RPMI8226 (cell line): ENCODE measurements around the gene KRT17.
A peak's percentile ranks its signal among the peaks of the same experiment; 100 is the strongest.

Experiments used
- DNase-seq: peaks from one replicate; pipeline ENCODE4 v3.0.0-alpha.2; 2015

The KRT17 gene

DNA sequence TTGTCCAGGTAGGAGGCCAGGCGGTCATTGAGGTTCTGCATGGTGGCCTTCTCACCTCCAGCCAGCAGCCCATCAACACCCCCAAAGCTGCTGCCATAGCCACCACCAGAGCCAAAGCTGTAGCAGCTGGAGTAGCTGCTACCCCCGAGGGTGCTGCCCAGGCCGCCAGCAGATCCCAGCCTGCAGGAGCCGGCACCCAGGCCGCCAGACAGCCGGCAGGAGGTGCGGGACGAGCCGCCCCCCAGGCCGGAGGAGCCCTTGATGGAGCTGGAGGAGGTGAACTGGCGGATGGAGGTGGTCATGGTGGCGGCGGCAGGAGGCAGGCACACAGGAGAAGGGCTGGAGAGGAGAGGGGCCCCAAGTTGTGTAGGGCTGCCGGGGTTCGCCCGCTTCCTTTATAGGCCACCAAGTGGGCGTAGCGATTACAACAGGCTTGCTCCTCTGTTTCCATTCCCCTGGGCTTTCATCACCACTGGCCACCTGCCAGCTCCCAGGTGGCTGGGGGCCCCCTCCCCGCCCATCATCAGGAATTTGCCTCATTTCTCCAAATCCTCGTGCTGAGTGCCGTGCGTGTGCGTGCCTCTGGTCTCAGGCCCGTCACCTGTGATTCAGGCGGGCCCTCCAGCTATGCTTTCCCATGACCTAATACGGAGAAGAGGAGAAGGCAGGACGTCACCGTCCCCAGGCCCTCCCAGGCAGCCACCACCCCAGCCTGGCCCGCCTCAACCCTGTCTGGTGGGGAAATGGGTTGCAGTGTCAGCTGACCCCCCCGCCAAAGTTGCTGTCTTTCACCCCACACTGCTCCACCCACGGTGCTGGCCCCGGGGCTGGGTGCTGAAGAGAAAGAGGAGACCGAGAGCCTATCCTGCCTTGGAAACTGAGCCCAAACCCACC, at the start of gene KRT17:
Gene KRT17, minus strand, starts transcription at position 368 of the 894 bp plus-strand sequence. Its CDS starts 66 bp downstream, at position 302.
- peak; percentile 60 for DNase-seq

DNA sequence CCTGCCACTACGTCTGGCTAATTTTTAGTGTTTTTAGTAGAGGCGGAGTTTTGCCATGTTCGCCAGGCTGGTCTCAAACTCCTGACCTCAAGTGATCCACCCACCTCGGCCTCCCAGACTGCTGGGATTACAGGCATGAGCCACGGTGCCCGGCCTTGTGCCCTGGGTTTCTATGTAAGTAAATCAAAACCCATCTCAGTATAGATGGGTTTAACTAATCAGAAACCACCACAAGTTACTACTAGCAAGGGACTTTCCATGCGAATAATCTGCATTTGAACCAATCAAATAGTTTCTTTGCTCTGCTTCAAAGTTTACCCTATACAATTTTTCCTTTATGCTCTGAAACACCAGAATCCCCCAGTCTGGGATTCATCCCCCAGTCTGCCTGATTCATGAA, 47.8 kb upstream of the KRT17 start:
- no peak for DNase-seq

DNA sequence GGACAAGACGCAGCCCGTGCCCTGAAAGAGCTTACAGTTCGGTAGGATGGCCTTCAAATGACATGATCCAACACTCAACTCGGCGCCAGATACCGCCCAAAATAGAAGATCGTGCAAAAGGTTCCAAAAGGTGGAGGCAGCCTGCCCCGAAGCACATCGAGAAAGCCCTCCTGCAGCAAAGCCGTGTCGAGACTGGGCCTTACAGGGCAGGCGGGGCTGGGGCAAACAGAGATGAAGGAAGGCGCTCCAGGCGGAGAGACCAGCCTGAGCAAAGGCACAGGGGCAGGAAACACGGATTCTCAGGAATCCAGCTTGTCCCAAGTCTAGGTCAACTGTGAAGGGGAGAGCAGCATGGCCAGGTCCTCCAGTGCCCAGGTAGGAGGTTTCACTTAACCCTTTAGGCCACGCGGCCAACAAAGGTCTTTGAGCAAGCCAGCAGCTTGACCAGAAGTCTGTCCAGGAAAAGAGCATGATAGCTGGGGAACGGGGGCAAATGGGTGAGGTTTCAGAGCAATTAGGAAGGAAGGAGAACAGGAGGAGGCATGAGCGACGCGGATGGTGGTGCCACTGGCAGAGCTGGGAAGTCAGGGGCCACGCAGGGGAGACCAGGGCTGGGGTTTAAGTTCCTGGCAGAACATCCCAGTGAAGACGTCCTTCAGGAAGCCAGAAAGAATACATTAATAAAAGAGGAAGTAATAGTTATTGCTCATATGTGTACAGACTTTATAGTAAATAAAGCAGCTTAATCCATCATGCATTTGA, 43.1 kb upstream of the KRT17 start:
- DNase-seq = no peak

DNA sequence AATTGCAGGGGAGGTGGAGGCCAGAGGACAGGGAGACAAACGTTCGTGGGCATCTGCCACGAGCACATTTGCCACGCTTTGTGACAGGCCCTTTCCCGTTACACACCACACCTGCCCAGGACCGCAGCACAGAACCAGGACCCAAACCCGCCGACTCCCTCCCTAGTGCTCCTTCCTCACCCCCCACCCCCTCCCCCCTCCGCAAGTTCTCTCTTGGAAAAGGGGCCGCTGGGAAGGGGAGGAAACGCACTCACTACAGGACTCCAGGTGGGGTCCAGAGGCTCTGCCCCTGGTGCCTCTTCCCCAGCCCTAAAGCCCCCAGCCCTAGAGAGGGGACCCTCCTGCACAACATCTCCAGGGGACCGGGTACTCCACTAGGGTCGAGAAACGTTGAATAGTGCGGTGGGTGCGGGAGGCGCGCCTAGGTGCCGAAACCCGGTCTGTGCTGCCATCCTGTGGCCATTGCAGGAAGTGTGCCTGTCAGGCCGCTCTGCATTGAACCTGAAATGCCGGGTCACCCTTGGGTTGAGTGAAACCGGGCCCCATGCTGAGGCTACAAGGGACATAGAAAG, 42.4 kb upstream of the KRT17 start:
- DNase-seq = peak; percentile 91

DNA sequence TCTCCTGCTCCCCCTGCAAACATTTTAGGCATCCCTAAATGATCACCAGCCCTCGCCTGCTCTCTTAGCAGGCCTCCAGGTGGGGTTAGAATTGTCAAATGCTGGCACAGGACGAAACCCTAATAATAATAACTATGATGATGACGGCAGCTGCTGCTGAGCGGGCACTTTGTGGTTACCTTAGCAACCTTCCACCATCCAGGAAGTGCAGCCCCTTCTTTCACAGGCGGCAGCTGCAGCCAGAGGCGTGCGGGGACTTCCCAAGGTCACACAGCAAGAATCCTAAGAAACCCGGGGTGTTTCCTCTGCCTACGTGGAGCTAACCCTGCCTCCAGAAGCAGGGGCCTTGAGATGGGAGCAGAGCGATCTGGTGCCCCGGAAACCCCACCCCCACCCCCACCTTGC, 41.9 kb upstream of the KRT17 start:
- DNase-seq = peak; percentile 89

DNA sequence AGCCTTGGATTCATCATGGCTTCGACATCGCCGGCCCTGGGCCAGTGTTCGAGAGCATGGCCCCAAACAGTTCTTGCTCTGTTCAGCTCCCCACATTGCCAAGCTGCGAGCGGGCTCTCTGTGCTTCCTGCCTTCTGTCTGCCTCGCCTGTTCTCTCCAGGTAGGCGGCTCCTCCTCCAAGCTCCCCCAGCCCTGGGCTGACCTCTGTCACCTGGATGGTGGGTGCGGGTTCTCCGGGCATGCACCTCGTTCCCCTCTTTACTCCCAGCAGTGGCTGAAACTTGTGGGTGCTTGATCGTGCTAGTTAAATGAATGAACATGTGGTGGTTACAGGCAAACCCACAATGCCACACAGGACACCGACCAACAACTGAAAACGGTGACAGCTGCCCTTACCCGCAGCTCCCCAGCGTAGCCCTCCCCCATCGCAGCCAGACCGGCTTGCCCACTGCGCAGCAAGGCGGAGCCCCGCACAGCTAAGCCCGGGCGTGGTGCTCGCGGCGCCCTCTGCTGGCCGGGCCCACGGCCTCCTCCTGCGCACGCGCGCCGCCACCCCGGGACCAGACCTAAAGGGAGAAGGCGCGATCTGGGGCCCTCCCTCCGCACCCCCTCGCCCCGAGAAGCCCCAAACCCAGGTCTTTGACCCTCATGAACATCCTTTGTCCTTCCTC, 41.3 kb upstream of the KRT17 start:
- DNase-seq = peak; percentile 97

DNA sequence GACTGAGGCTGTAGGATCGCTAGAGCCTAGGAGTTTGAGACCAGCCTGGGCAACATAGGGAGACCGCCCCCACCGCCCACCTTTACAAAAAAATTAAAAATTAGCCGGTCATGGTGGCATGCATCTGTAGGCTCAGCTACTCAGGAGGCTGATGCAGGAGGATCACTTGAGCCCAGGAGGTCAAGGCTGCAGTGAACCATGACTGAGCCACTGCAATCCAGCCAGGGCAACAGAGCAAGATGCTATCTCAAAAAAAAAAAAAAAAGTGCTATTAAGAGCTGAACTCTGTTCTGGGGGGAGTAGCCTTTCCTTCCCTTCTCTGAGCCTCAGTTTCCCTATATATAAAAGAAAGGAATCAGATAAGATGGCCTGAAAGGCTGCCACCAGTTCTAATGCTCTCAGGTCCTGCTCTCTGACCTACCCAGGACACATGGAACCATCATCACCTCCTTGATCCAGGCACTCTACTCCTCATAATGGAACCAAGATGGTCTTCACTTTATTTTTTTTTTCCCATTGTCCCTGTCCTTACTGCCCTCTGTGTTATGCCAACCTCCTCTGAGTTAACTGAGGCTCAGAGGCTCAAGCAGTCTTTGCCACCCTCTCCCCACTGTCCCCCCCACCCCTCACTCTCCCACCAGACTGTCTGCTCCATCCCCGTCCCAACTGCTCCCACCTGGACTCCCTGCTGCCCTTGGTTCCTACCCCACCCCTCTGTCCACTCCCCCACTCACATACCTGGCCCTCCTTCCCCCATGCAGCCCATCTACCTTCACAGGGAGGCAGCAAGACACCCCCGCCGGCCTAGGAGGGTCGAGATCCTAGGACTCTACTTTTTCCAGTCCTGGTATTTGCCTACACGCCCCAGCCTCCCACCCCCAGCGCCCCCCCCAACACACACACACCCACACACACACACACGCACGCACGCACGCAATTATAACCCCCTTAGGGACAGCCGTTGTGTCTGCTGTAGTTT, 40.5 kb upstream of the KRT17 start:
- DNase-seq = no peak

DNA sequence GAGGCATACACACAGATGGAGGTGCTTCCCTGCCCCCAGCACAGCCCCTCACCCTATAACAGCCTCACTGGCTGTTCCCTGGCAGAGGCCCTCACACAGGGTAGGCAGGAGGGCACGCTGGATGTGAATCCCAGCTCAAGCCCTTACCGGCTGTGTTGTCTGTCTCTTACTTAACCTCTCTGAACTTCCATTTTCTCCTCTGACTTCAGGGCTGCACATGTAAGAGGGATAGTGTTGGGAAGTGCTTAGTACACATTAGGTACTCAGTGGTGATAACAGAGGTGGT, 39.7 kb upstream of the KRT17 start:
- no peak for DNase-seq

DNA sequence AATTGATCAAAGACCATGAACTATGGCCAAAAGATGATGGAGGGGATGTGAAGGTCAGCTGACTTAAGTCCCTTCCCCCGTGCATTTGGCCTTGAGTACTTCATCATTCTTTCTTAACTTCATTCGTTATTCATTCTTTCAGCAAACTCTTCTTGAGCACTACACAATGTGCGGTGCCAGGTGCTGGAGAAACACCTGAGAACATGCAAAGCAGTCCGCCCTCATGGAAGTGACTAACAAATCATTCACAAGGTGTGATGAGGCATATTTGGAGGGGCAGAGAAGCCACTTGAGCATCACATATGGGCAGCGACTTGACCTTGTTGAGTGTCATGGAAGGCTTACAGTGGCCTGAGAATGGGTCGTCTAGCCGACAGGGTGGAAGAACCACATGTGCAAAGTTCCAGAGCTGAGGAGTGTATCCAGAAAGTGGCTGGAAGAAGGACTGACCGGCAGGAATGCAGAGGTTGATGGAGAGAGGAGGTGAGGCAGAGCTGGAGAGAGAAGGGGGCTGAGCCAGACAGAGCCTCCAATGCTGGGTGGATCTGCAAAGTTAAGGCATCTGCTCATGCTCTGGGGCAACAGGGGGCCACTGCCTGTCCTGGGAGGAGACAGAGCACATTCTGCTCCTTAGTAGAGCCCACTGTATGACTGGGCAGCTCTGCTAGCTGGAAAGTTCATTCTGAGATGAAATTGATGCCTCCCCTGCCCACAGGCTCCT, 39.2 kb upstream of the KRT17 start:
- no peak for DNase-seq

DNA sequence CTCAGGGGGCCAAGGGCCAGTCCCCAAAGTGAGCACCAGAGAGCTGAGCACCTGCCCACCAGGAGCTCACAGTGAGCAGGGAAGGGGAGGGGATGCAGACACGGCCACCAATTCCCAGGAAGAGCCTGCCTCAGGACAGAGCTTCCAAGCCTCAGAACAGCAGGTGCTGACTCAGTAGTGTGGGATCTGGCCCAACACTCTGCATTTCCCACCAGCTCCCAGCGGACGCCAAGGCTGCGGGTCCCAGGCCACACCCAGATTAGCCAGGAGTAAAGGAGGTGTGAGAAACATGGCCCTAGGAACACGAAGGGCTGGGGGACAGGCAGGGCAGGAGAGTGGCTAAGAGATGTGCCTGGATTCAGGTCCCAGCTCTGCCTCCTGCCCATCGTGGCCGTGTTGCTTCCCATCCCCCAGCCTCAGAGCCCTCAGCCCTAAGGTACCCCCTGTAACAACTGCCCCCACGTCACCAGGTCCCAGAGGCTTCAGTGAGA, 35.9 kb upstream of the KRT17 start:
- DNase-seq = no peak

DNA sequence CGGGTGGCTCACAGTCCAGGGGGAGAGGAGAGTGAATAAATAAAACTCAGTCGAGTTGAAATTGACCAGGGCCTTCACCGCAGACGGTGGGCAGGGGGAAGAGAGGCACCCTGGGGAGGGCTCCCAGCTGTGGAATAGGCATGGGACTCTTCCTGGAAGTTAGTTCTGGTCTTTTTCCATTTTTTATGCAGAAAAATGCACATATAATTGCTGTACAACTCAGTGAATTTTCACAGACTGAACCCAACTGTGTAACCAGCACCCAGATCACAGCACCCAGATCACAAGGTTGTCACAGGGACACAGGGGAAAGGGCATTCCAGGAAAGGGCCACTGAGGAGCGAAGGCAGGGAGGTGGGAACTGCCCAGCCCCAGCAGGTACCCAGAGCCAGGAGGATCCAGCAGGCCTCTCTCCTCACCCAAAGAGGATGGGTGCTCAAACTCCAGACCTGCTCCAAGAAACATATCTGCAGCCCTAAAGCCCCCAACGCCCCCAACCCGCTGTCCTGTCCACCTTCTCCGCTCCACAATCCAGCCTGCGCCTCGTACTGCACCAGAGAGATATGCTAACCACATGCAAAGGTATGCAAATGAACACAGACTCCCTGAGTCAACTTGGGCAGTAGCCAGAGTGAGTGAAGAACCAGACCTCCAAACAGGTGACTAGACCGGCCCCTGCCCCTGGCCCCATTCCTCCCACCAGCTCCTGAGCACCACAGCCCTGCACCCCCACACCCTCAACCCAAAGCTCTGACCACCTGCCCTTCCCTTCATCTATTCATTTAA, 35.2 kb upstream of the KRT17 start:
- no peak for DNase-seq

DNA sequence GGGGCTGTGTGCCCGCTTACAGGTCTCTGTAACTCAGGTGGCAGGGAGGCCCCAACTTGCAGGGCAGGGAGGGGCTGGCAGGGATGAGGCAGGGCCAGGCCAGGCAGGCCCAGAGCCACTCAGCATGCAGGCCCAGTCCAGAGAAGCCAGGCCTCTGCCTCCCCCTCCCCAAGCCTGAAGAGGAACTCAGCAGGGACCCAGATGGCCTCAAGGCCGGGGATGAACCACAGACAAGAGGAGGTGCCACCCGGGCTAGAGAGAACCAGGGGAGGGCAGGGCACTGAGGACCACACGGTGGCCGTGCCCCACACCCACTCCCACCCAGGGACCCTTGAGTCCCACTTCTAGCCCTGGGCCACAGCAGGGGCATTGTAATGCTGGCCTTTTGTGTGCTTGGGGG, 34.5 kb upstream of the KRT17 start:
- DNase-seq = no peak

DNA sequence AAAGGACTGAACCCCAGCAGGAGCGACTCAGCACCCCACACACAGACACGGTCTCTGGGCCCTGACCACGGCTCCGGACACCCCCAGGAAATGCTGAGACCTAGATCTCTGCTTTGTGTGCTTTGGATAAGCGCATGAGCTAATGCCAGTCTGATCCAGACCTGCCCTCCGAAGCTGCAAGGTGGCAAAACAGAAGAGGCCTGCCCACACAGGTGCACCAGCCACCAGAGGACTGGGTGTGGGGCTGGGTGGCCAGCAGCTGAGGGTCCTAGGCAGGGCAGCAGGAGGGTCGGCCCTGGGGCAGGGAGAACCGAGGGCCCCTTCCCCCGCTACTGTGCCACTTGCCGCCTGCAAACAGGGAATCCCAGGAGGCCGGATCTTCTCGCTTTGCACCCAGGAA, 33.6 kb upstream of the KRT17 start:
- DNase-seq = no peak

DNA sequence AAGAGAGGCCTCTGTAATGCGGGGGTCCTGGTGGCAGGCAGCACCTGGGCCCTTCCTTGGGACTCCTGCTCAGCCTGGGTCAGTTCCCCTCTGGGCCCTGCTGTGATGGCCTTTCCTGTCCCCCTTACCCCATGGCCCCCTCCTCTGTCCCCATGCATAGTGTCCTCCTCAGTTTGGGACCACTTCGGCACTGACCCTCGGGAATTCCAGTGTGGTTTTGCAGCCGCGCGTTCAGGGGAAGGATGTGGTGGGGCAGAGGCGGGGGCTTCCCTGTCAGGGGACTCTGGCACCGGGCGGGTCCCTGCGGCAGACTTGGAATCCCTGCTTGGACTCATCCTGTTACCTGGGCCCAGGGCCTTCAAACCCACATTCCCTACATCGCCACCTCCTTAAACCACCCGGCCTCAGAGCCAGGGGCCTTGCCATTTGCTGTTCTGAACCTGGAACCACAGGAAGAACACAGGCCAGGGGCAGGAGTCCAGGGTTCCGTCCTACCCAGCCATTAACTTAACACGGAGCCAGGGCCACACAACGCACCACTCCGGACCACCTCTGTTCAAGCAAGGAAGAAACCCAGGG, 32.9 kb upstream of the KRT17 start:
- no peak for DNase-seq

DNA sequence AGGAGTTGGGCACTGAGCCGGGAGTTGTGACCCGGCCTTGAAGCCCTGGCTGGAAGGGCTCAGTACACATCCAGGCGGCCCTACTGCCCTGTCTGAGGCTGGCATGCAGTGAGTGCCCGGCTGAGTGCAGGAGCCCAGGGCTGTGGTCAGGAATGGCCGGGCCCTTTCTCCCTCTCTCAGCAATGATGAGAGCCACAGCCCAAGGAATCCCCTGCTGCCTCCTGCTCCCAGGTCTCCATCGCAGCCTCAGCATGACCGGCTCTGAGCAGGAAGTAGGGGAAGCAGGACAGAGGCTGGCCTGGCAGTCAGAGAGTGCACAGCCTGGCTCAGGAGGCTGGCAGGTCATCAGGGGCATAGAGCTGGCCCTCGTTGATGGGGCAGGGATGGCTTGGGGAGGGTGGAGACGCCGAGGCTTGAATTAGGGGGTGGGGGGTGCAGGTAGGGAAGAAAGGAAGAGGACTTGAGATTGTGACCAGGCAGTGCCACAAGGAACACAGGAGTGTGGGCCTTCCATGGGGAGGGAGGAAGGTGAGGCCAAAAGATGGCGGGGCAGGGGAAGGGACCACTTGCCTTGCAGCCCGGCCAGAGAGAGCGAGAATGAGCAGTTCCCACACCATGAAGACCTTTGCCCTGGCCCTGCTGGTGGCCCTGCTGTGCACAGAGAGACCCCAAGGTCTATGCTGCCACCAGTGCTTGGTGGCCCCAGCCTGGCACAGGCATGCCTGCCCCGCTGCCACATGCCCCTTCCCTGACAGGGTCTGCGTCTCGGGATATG, 32.1 kb upstream of the KRT17 start:
- DNase-seq = no peak

DNA sequence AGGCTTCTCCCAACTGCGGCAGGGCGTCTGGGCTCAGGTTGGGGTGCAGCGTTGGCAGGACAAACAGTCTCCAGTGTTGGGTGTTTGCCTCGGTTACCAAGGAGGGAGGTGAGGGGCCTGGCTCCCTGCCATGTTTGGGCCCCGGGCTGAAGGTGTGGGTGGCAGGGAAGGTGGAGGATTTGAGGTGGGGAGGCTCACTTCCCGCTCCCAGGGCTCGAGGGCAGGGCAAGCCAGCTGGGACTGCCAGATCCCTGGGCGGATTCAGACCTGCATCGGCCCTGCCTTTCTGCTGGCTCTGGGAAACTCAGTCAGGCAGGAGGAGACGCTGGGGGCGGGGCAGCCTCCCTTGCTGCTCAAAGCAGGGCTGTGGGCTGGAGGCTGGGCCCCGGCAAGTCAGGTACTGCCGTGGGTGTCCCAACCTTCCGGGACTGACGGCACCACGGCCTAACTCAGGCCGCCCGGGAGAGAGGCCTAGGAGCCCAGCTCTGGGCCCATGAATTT, 31.3 kb upstream of the KRT17 start:
- DNase-seq = no peak

DNA sequence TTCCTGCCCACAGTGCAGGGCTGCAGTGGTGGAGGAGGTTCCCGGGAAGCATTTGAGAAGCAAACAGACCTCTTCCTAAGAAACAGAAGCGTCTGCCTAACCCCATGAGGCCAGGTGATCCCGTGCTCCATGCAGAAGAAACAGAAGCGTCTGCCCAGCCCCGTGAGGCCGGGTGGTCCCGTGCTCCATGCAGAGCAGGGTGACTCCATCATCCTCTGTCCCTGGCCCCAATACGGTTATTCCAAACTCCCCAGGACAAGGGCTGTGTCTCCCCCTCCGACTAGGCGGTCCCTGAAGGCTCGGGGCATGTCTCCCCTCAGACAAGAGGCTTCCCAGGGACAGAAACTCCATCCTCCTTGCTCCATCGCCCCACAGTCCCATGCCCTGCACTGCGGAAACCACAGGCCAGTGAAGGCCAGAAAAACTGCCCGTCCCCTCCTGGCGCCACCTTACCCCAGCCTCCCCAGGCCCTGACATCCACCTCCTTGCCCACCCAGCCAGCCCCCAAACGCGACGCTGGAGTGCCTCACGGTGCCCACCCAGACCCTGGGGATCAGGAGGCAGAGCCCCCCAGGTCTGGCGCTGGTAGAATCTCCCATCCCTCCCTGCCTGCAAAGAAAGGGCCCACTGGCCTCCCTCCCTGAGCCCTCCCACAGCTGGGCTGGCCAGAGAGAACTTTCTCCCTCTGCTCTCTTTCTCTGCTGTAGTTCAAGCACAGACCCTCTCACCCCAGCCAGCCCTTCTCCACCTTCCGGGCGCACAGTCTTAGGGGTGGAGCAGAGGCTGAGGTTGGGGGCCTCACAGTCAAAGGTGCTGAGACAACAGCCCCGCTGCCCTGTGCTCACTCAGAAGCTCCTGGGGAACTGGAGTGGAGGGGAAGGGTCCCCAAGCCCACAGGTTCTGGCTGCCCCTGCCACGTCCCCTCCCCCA, 30.6 kb upstream of the KRT17 start:
- DNase-seq = no peak
